Fibroblast of lung (primary cell): ENCODE results near the gene RIPOR3. TPM values are rescaled to one million over a fixed set of nuclear protein-coding genes. Genes with fewer than 3 reads are reported as not detected.
A peak's percentile ranks its signal among the peaks of the same experiment; 100 is the strongest.

Experiments used
- DNase-seq, 2 donors: peaks; one replicate each; pipeline versions ENCODE4 v3.0.0 to v3.0.0-alpha.2; 2010; ENCODE audit warnings: low read depth in 2 of 2
- H2AFZ ChIP-seq: 2 replicates; pipeline ENCODE4 v1.5.1; 2012; ENCODE audit warnings: low read length, control low read depth, inconsistent platforms
- H3K27ac ChIP-seq: 2 replicates; pipeline ENCODE4 v1.5.1; 2011; ENCODE audit warnings: low read length, control low read depth; ENCODE audit not compliant: insufficient read depth
- H3K27me3 ChIP-seq: 2 replicates; pipeline ENCODE4 v1.5.1; 2011; ENCODE audit warnings: mild to moderate bottlenecking, low read length; ENCODE audit not compliant: control insufficient read depth, insufficient read depth
- H3K36me3 ChIP-seq: 2 replicates; pipeline ENCODE4 v1.5.1; 2011; ENCODE audit warnings: low read length; ENCODE audit not compliant: control insufficient read depth, insufficient read depth
- H3K4me1 ChIP-seq: 2 replicates; pipeline ENCODE4 v1.5.1; 2011; ENCODE audit warnings: low read length; ENCODE audit not compliant: control insufficient read depth, insufficient read depth; ENCODE audit errors: extremely low read depth
- H3K4me2 ChIP-seq: 2 replicates; pipeline ENCODE4 v1.5.1; 2011; ENCODE audit warnings: low read length, control low read depth; ENCODE audit not compliant: insufficient read depth; ENCODE audit errors: extremely low read depth
- H3K4me3 ChIP-seq, 4 experiments: fragments of 200-600 bp in 1 of 4; sonication (generic) in 1 of 4; replicated peaks in 1 of 4; 2 replicates each; pipeline ENCODE4 v1.5.1; 2011 to 2016; ENCODE audit warnings: low read length in 4 of 4, low read depth in 3 of 4, mild to moderate bottlenecking in 3 of 4, control low read depth in 2 of 4, inconsistent platforms in 1 of 4, mixed read lengths in 1 of 4; ENCODE audit not compliant: insufficient read depth in 1 of 4; ENCODE audit errors: control extremely low read depth in 1 of 4
- H3K79me2 ChIP-seq: 2 replicates; pipeline ENCODE4 v1.5.1; 2012; ENCODE audit warnings: mild to moderate bottlenecking, low read length, inconsistent platforms; ENCODE audit not compliant: control insufficient read depth, insufficient read depth
- H3K9ac ChIP-seq: 2 replicates; pipeline ENCODE4 v1.5.1; 2011; ENCODE audit warnings: mild to moderate bottlenecking, low read length, control low read depth; ENCODE audit not compliant: insufficient read depth
- H3K9me3 ChIP-seq: 2 replicates; pipeline ENCODE4 v1.5.1; 2012; ENCODE audit warnings: low read depth, low read length; ENCODE audit not compliant: control insufficient read depth, insufficient read depth
- H4K20me1 ChIP-seq: 2 replicates; pipeline ENCODE4 v1.5.1; 2011; ENCODE audit warnings: low read length; ENCODE audit not compliant: control insufficient read depth, insufficient read depth; ENCODE audit errors: extremely low read depth
- EZH2 ChIP-seq: IDR thresholded peaks from 2 replicates; pipeline ENCODE4 v1.5.1; 2012; ENCODE audit warnings: low read length, control low read depth, mild to moderate bottlenecking; ENCODE audit errors: missing control alignments
- polyA plus RNA-seq, 2 donors: library from polyadenylated mRNA; depleted of rRNA in 1 of 2; stranded (reverse) in 1 of 2; unstranded in 1 of 2; fragments of >200 nt; gene quantifications; 2 replicates each; pipeline ENCODE4 v1.2.1, GENCODE V29; 2011 to 2012; ENCODE audit warnings: missing spikeins in 1 of 2
- total RNA-seq: library from RNA; depleted of rRNA; stranded (reverse); fragments of >200 nt; gene quantifications from 2 replicates; pipeline ENCODE4 v1.2.1, GENCODE V29; 2014
- TF ChIP-seq, protein P1 (sequence below), 2 donors: IDR thresholded peaks in 1 of 2; conservative IDR thresholded peaks in 1 of 2; 1 replicate in 1 of 2; 2 replicates in 1 of 2; pipeline ENCODE4 v1.5.1; 2011 to 2012; ENCODE audit warnings: low read length in 2 of 2, control low read depth in 1 of 2, inconsistent platforms in 1 of 2, low read depth in 1 of 2, mild to moderate bottlenecking in 1 of 2

The RIPOR3 gene
- total and polyA plus RNA-seq, 2 donors (not counting 1 experiment from before 2014, with no cell fraction given) = 2.0 to 4.1 TPM

DNA sequence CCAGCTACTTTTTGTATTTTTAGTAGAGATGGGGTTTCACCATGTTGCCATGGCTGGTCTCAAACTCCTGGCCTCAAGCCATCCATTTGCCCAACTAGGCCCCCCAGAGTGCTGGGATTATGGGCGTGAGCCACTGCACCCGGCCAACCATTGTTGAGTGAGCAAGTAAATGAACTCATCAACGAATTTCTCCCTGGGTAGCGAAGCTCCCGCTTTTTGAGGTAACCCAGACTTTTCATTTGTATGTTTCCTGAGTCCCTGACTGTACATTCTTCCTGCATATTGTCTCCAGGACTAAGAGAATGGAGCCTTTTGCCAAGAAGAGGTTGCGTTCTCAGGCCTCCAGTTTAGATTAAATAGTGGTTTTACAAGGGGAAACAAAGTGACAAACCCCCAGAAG is 36.4 kb downstream of the RIPOR3 start:
- TF ChIP-seq, protein P1, sequence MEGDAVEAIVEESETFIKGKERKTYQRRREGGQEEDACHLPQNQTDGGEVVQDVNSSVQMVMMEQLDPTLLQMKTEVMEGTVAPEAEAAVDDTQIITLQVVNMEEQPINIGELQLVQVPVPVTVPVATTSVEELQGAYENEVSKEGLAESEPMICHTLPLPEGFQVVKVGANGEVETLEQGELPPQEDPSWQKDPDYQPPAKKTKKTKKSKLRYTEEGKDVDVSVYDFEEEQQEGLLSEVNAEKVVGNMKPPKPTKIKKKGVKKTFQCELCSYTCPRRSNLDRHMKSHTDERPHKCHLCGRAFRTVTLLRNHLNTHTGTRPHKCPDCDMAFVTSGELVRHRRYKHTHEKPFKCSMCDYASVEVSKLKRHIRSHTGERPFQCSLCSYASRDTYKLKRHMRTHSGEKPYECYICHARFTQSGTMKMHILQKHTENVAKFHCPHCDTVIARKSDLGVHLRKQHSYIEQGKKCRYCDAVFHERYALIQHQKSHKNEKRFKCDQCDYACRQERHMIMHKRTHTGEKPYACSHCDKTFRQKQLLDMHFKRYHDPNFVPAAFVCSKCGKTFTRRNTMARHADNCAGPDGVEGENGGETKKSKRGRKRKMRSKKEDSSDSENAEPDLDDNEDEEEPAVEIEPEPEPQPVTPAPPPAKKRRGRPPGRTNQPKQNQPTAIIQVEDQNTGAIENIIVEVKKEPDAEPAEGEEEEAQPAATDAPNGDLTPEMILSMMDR (conservative IDR thresholded peaks at IDR 0.05 in 1 of 2, IDR thresholded peaks at IDR 0.05 in 1 of 2; ENCODE audit: low read depth in 1 of 2, low read length in 2 of 2) = no peak
- no peak for TF ChIP-seq EZH2
- no peaks in the 10 kb centered on the region for H4K20me1 ChIP-seq
- H3K36me3 ChIP-seq = no peaks in the 10 kb centered on the region
- peak in 1 of 2 donors; percentile 36 for DNase-seq
- H3K4me1 ChIP-seq = no peaks in the 10 kb centered on the region
- no peaks in the 10 kb centered on the region for H3K79me2 ChIP-seq
- H3K9me3 ChIP-seq = no peaks in the 10 kb centered on the region
- no peaks in the 10 kb centered on the region for H3K27me3 ChIP-seq
- H3K4me3 ChIP-seq = peak overlapping the region in 1 of 4 experiments; percentile 39
- H3K9ac ChIP-seq = no peak overlapping the region
- H3K4me2 ChIP-seq = no peak overlapping the region
- H3K27ac ChIP-seq = peak overlapping the region; percentile 75
- peak overlapping the region; percentile 20 for H2AFZ ChIP-seq

- TF ChIP-seq EZH2 = no peak
- TF ChIP-seq, protein P1 (conservative IDR thresholded peaks at IDR 0.05 in 1 of 2, IDR thresholded peaks at IDR 0.05 in 1 of 2; ENCODE audit: low read depth in 1 of 2, low read length in 2 of 2) = no peak
- H3K27me3 ChIP-seq = no peaks in the 10 kb centered on the region
- no peak overlapping the region for H2AFZ ChIP-seq
- no peaks in the 10 kb centered on the region for H3K4me1 ChIP-seq
- peak; percentile 7 to 53 for DNase-seq
- peak overlapping the region; percentile 42 for H3K27ac ChIP-seq
- no peaks in the 10 kb centered on the region for H3K9me3 ChIP-seq
- H3K9ac ChIP-seq = no peak overlapping the region
- no peaks in the 10 kb centered on the region for H3K79me2 ChIP-seq
- H3K36me3 ChIP-seq = no peaks in the 10 kb centered on the region
- peak overlapping the region; percentile 32 for H3K4me2 ChIP-seq
- no peak overlapping the region for H3K4me3 ChIP-seq
- no peaks in the 10 kb centered on the region for H4K20me1 ChIP-seq
These were observed 38.5 kb downstream of the RIPOR3 start for GRCh38 chr20:50652702-50653294.

GRCh38 chr20:50651676-50652075 is 39.7 kb downstream of the RIPOR3 start:
- Histone ChIP-seq H3K9me3 (no peaks in the 10 kb centered on the region), H3K27ac (no peak overlapping the region), H3K9ac (no peak overlapping the region), H3K27me3 (no peaks in the 10 kb centered on the region), H3K36me3 (no peaks in the 10 kb centered on the region), H3K4me2 (no peak overlapping the region), H3K4me3 (no peak overlapping the region), H4K20me1 (no peaks in the 10 kb centered on the region), H3K79me2 (no peaks in the 10 kb centered on the region), H2AFZ (no peak overlapping the region), H3K4me1 (no peaks in the 10 kb centered on the region)
- no peak for DNase-seq
- TF ChIP-seq, protein P1 (conservative IDR thresholded peaks at IDR 0.05 in 1 of 2, IDR thresholded peaks at IDR 0.05 in 1 of 2; ENCODE audit: low read depth in 1 of 2, low read length in 2 of 2) = no peak
- TF ChIP-seq EZH2 = no peak
